Amniotic stem cell (primary cell): ENCODE data around the gene TNFRSF25.
"Not testable (repeated sequence)": the region's sequence is repeated elsewhere in the genome, so short reads cannot be mapped to it uniquely, and the experiment has no call there.

ENCODE experiments used
- DNase-seq: peaks from one replicate; lab custom pipeline; 2025; lab: John Stamatoyannopoulos, UW

TNFRSF25 gene

GRCh38 chr1:6468729-6469461 is 2.9 kb upstream of the TNFRSF25 start:
- DNase-seq = no peak

GRCh38 chr1:6467744-6468688 is 2.0 kb upstream of the TNFRSF25 start:
- DNase-seq = no peak

- no peak for DNase-seq
Observed at GRCh38 chr1:6467224-6467623, 1.3 kb upstream of the TNFRSF25 start.

- DNase-seq = no peak
Observed at GRCh38 chr1:6466751-6467150, 778 bp upstream of the TNFRSF25 start.

- no peak for DNase-seq
Observed at GRCh38 chr1:6465461-6466005, 440 bp downstream of the TNFRSF25 start.

- no peak for DNase-seq
Observed at GRCh38 chr1:6464915-6465314, 1.1 kb downstream of the TNFRSF25 start.

- no peak for DNase-seq
Observed at GRCh38 chr1:6464514-6464836, 1.5 kb downstream of the TNFRSF25 start.

- no peak for DNase-seq
Observed at GRCh38 chr1:6463120-6463412, 2.9 kb downstream of the TNFRSF25 start.

- DNase-seq = no peak
Observed at GRCh38 chr1:6462412-6463119, 3.4 kb downstream of the TNFRSF25 start.

GRCh38 chr1:6461538-6462411 is 4.2 kb downstream of the TNFRSF25 start:
- DNase-seq = no peak

- no peak for DNase-seq
Observed at GRCh38 chr1:6461051-6461530, 4.9 kb downstream of the TNFRSF25 start.

- DNase-seq = no peak
Observed at GRCh38 chr1:6460301-6461050, 5.5 kb downstream of the TNFRSF25 start.

GRCh38 chr1:6459850-6460265 is 6.1 kb downstream of the TNFRSF25 start:
- DNase-seq = no peak

- DNase-seq = no peak
Observed at GRCh38 chr1:6456800-6457466, 9.0 kb downstream of the TNFRSF25 start.

- not testable (repeated sequence) for DNase-seq
Observed at GRCh38 chr1:6455752-6456520, 10.0 kb downstream of the TNFRSF25 start.

GRCh38 chr1:6454856-6455751 is 10.9 kb downstream of the TNFRSF25 start:
- DNase-seq = no peak

- not testable (repeated sequence) for DNase-seq
Observed at GRCh38 chr1:6453895-6454855, 11.8 kb downstream of the TNFRSF25 start.
